Nephron progenitor cell (in vitro differentiated cells): ENCODE measurements around the gene CHD1.

Experiments used
- DNase-seq: peaks from one replicate; pipeline ENCODE4 v3.0.0; 2021
- H3K27ac Mint-ChIP-seq: 2 replicates; pipeline ENCODE4 v1.8.0; 2021; ENCODE audit warnings: mild to moderate bottlenecking, moderate library complexity, mixed read lengths
- H3K27me3 Mint-ChIP-seq: 2 replicates; pipeline ENCODE4 v1.8.0; 2021; ENCODE audit warnings: mild to moderate bottlenecking, low read depth, mixed read lengths; ENCODE audit not compliant: poor library complexity
- H3K36me3 Mint-ChIP-seq: 2 replicates; pipeline ENCODE4 v1.8.0; 2021; ENCODE audit warnings: low read depth, mixed read lengths
- H3K4me1 Mint-ChIP-seq: 2 replicates; pipeline ENCODE4 v1.8.0; 2021; ENCODE audit warnings: mixed read lengths
- H3K4me3 Mint-ChIP-seq: 2 replicates; pipeline ENCODE4 v1.8.0; 2021; ENCODE audit warnings: mild to moderate bottlenecking, moderate library complexity, mixed read lengths
- H3K9me3 Mint-ChIP-seq: 2 replicates; pipeline ENCODE4 v1.8.0; 2021; ENCODE audit warnings: mild to moderate bottlenecking, moderate library complexity, mixed read lengths
- TF ChIP-seq, protein P1 (sequence below): fragments of 200-600 bp; sonication (generic); IDR thresholded peaks from 2 replicates; pipeline ENCODE4 v1.5.0; 2021; ENCODE audit warnings: antibody characterized with exemption

The CHD1 gene

DNA sequence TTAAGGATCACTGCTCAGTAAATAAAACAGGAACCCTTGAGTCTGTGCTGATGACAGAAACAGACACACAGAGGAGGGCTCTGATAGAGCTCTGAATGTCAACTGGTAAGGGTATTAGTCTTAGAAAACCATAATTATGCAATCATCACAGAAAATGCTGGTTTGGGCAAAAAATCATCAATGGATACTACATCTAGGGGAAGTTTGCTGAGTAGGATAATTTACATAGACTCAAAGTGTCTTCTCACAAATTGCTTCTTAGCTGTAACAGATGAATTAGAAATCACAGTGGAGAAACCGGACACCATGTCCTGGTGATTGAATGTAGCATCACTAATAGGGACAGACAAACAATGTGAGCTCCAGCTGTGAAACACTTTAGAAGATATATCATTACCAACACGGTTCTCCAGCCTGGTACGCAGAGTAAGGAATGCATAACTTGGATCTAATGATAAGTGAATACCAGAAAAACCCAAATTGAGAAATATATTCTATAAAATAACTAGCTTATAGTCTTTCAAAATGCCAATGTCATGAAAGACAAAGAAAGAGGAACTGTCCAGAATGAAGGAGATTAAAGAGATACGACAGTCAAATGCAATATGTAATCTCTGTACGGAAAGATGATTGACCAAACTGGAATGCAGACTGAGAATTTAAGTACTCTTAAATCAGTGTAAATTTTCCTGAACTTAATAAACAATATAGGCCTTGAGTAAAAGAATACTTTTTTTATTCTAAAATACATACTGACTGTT is 17.3 kb downstream of the CHD1 start:
- no peak overlapping the region for H3K4me3 Mint-ChIP-seq
- DNase-seq = no peak
- TF ChIP-seq, protein P1, sequence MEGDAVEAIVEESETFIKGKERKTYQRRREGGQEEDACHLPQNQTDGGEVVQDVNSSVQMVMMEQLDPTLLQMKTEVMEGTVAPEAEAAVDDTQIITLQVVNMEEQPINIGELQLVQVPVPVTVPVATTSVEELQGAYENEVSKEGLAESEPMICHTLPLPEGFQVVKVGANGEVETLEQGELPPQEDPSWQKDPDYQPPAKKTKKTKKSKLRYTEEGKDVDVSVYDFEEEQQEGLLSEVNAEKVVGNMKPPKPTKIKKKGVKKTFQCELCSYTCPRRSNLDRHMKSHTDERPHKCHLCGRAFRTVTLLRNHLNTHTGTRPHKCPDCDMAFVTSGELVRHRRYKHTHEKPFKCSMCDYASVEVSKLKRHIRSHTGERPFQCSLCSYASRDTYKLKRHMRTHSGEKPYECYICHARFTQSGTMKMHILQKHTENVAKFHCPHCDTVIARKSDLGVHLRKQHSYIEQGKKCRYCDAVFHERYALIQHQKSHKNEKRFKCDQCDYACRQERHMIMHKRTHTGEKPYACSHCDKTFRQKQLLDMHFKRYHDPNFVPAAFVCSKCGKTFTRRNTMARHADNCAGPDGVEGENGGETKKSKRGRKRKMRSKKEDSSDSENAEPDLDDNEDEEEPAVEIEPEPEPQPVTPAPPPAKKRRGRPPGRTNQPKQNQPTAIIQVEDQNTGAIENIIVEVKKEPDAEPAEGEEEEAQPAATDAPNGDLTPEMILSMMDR = no peak
- no peaks in the 10 kb centered on the region for H3K27me3 Mint-ChIP-seq
- H3K4me1 Mint-ChIP-seq = peaks cover 36% of the 10 kb centered on the region
- H3K9me3 Mint-ChIP-seq = no peaks in the 10 kb centered on the region
- H3K27ac Mint-ChIP-seq = peak overlapping the region; percentile 28
- peaks cover 24% of the 10 kb centered on the region for H3K36me3 Mint-ChIP-seq

GRCh38 chr5:98909363-98909762 is 19.4 kb downstream of the CHD1 start:
- DNase-seq = no peak
- Mint-ChIP-seq H3K27ac (peak overlapping the region; percentile 2), H3K4me1 (peaks cover 24% of the 10 kb centered on the region), H3K36me3 (peaks cover 19% of the 10 kb centered on the region), H3K9me3 (no peaks in the 10 kb centered on the region), H3K4me3 (no peak overlapping the region), H3K27me3 (no peaks in the 10 kb centered on the region)
- TF ChIP-seq, protein P1 = no peak

DNA sequence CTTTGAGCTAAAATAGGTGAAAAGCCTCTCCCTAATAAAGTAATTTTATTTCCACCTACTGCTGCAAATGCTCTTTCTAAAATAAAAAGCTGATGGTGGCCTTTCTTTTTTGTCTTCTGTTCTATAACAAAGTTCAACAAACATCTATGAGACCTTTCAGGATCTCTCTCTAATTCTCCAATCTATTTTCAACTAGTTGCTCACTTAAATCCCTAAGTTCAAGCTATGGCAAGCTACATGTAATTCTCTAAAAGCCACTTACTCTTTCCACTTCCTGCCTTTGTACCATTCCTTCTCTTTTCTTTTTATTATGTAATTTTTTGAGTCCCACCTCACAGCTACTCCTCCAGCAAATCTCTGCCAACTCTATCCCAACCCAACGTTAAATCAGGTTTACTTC is 20.9 kb downstream of the CHD1 start:
- H3K27me3 Mint-ChIP-seq = no peaks in the 10 kb centered on the region
- TF ChIP-seq, protein P1 = no peak
- H3K27ac Mint-ChIP-seq = peak overlapping the region; percentile 74
- no peaks in the 10 kb centered on the region for H3K9me3 Mint-ChIP-seq
- H3K4me1 Mint-ChIP-seq = peaks cover 20% of the 10 kb centered on the region
- H3K4me3 Mint-ChIP-seq = no peak overlapping the region
- H3K36me3 Mint-ChIP-seq = peaks cover 22% of the 10 kb centered on the region
- no peak for DNase-seq

- H3K9me3 Mint-ChIP-seq = no peaks in the 10 kb centered on the region
- H3K4me1 Mint-ChIP-seq = peaks cover 17% of the 10 kb centered on the region
- no peak overlapping the region for H3K4me3 Mint-ChIP-seq
- peaks cover 28% of the 10 kb centered on the region for H3K36me3 Mint-ChIP-seq
- TF ChIP-seq, protein P1 = no peak
- no peaks in the 10 kb centered on the region for H3K27me3 Mint-ChIP-seq
- no peak for DNase-seq
- H3K27ac Mint-ChIP-seq = no peak overlapping the region
These were observed 22.0 kb downstream of the CHD1 start for GRCh38 chr5:98906756-98907355.

DNA sequence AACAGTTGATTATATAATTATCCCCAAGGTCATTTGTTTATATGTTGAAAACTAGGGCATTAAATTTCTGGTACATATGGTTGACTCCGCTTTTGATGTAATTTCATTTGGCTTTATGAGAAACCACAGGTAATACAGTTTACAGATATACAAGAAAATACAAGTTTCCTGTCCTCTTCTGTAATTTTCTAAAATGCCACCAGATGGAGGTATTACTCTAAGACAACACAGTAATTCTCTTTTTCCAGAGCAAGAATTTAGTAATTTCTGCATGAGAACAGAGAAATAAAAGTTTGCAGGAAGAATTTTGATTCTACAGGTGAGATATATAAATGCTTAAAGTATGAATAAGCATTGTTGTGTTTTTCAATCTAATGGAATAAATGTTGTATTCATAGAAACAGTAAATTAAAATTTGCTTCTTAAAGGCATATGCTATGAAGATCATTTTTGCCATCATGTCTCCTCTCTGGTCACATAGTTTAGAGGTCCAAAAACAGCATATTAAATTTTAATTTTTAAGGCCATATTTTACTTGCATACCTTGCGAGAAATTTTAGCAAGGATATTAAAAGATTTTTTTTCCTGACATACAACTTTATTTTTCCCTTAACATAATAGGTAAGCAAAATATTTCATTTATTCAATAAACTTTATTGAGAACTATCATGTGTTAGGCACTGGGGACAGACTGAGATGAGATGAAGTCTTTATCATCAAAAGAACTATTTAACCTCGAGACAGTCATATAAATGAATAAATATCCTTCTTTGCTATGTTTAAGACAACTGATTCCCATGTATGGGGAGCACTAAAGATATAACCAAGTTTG is 22.7 kb downstream of the CHD1 start:
- no peak overlapping the region for H3K27ac Mint-ChIP-seq
- H3K4me3 Mint-ChIP-seq = no peak overlapping the region
- no peak for DNase-seq
- TF ChIP-seq, protein P1 = peak; percentile 77
- H3K4me1 Mint-ChIP-seq = peaks cover 9% of the 10 kb centered on the region
- H3K9me3 Mint-ChIP-seq = no peaks in the 10 kb centered on the region
- peaks cover 34% of the 10 kb centered on the region for H3K36me3 Mint-ChIP-seq
- H3K27me3 Mint-ChIP-seq = no peaks in the 10 kb centered on the region
